GM10248 (cell line): ENCODE results near the gene CD79B.
"Not testable (repeated sequence)": the region's sequence is repeated elsewhere in the genome, so short reads cannot be mapped to it uniquely, and the experiment has no call there.

ENCODE experiments used
- CTCF ChIA-PET: fragments of 300-600 bp; sonication (Branson Sonifier 250); formaldehyde crosslinking; extraction: SDS; loops from one replicate; lab custom pipeline; 2021; ENCODE audit warnings: antibody characterized with exemption; lab: Yijun Ruan, JAX
- POLR2A ChIA-PET: fragments of 350-650 bp; sonication (Branson Sonifier 250); formaldehyde crosslinking; extraction: SDS; loops from one replicate; lab custom pipeline; 2020; ENCODE audit warnings: antibody characterized with exemption; lab: Yijun Ruan, JAX
- DNase-seq: peaks from one replicate; pipeline ENCODE4 v3.0.0; 2012; ENCODE audit errors: extremely low spot score
- CTCF ChIP-seq: IDR thresholded peaks from 2 replicates; pipeline ENCODE4 v1.5.1; 2012; ENCODE audit warnings: mild to moderate bottlenecking, low read depth; ENCODE audit errors: extremely low read depth, missing control alignments, control extremely low read depth

CD79B gene

GRCh38 chr17:63892316-63893037 lies 39.7 kb downstream of the CD79B start:
- DNase-seq, POLR2A ChIA-PET: not testable (repeated sequence)
- CTCF ChIA-PET, result interaction anchor here (1.0 to 2.3 kb wide), 4 partner anchors 26 to 64 kb away, joined by 3 to 5 read pairs (median 3); no protein-coding TSS in a partner anchor
- TF ChIP-seq CTCF, result peak; percentile 12

GRCh38 chr17:63889026-63889848 lies 42.9 kb downstream of the CD79B start:
- POLR2A ChIA-PET, DNase-seq: not testable (repeated sequence)
- CTCF ChIA-PET, result interaction anchor here (0.8 to 3.1 kb wide), 24 partner anchors 9 to 242 kb away, joined by 3 to 17 read pairs (median 4); partner anchors contain the start of genes CD79B, CSHL1, GH1 and GH2
- TF ChIP-seq CTCF, result peak; percentile 42

- CTCF ChIA-PET, result interaction anchor here (1.6 kb wide), 1 partner anchor 19 kb away, joined by 4 read pairs; no protein-coding TSS in a partner anchor
- POLR2A ChIA-PET, DNase-seq: not testable (repeated sequence)
These were observed 47.0 kb downstream of the CD79B start for GRCh38 chr17:63885119-63885518.

- DNase-seq, POLR2A ChIA-PET: not testable (repeated sequence)
- CTCF ChIA-PET, result interaction anchor here (1.1 to 2.0 kb wide), 6 partner anchors 11 to 146 kb away, joined by 3 to 6 read pairs (median 4); no protein-coding TSS in a partner anchor
These were observed 49.5 kb downstream of the CD79B start for GRCh38 chr17:63882626-63883126.

- POLR2A ChIA-PET, result no interaction called here
- DNase-seq, result peak; percentile 80
- CTCF ChIA-PET, result interaction anchor here (0.7 to 3.8 kb wide), 10 partner anchors 8 to 95 kb away, joined by 3 to 17 read pairs (median 6); no protein-coding TSS in a partner anchor
- TF ChIP-seq CTCF, result peak; percentile 67
These were observed 50.1 kb downstream of the CD79B start, which contains the start of gene GH2 for GRCh38 chr17:63881935-63882601. Gene GH2 (minus strand): TSS chr17:63881944. CDS start chr17:63881801, 143 bp downstream.

- POLR2A ChIA-PET, DNase-seq: not testable (repeated sequence)
- CTCF ChIA-PET, result interaction anchor here (0.7 to 3.8 kb wide), 9 partner anchors 8 to 95 kb away, joined by 3 to 17 read pairs (median 6); no protein-coding TSS in a partner anchor
These were observed 50.8 kb downstream of the CD79B start for GRCh38 chr17:63881337-63881736.

- ChIA-PET CTCF (interaction anchor here (0.7 to 3.8 kb wide), 5 partner anchors 9 to 66 kb away, joined by 3 to 17 read pairs (median 9); no protein-coding TSS in a partner anchor), POLR2A (no interaction called here)
- TF ChIP-seq CTCF, result no peak
- no peak for DNase-seq
These were observed 51.4 kb downstream of the CD79B start for GRCh38 chr17:63880706-63881105.
